Measurements from ENCODE around the gene ZDHHC17.

Gene ZDHHC17

DNA sequence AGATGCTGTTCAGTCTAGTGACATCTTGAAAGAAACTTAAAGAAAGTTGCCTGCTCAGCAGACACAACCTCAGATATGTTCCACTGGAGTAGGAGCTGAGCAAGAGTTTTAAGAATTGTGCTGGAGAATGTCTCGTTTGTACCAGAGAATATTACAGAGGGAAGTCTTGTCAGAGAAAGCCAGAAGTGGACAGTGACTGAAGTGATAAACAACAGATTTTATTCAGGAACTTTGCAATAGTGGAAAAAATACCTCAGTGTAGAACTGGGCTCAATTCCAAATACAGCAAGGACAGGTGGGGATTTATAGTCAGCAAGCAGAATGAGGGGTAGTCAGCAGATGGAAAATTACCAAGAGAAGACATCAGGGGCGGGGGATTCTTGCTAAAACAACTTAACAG is 18.6 kb downstream of the ZDHHC17 start:
- 0 out of 2 replicates have a peak, but pooled peaks cover 5% of the 10 kb centered on the region for H4K20me1 ChIP-seq (ENCODE audit: insufficient read depth)
- H2AFZ ChIP-seq (ENCODE audit: low read depth), result no peak overlapping the region
- no peaks in the 10 kb centered on the region for H3K27me3 ChIP-seq (ENCODE audit: insufficient read depth, low read depth)
- H3K9ac ChIP-seq, result no peak overlapping the region
- peaks cover 51% of the 10 kb centered on the region; the same call in 1 of the 2 replicates for H3K79me2 ChIP-seq (ENCODE audit: insufficient read depth, low read depth)
- no peak overlapping the region for H3K4me3 ChIP-seq (IDR thresholded peaks at IDR 0.05; ENCODE audit: insufficient read depth, low read depth, low read length)
- peak overlapping the region; percentile 23; the same call in 1 of the 2 replicates for H3K4me2 ChIP-seq
- H3K4me1 ChIP-seq (ENCODE audit: low read depth, poor library complexity, severe bottlenecking), result peaks cover 31% of the 10 kb centered on the region
- TF ChIP-seq CTCF (conservative IDR thresholded peaks at IDR 0.05; ENCODE audit: low read depth, low read length), result no peak
- no peaks in the 10 kb centered on the region for H3K36me3 ChIP-seq (ENCODE audit: insufficient read depth)
- H3K27ac ChIP-seq, result no peak overlapping the region

DNA sequence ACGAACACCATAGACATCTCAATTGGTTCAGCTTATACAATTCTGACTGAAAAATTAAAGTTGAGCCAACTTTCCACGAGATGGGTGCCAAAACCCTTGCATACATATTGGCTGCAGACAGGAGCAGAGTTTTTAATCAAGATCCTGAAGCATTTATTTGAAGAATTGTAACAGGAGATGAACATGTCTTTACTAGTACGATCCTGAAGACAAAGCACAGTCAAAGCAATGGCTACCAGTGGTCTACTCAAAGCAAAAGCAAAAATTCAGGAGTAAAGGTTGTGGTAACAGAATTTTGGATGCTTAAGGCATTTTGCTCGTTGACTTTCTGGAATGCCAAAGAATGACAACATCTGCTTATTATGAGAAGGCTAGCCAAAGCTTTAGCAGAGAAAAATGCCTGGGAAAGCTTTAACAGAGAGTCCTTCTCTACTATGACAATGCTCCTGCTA is 20.7 kb downstream of the ZDHHC17 start:
- Histone ChIP-seq H3K27me3 (ENCODE audit: insufficient read depth, low read depth) (no peaks in the 10 kb centered on the region), H3K4me2 (no peak overlapping the region), H3K4me3 (IDR thresholded peaks at IDR 0.05; ENCODE audit: insufficient read depth, low read depth, low read length) (no peak overlapping the region), H3K4me1 (ENCODE audit: low read depth, poor library complexity, severe bottlenecking) (peaks cover 17% of the 10 kb centered on the region), H3K36me3 (ENCODE audit: insufficient read depth) (no peaks in the 10 kb centered on the region), H2AFZ (ENCODE audit: low read depth) (no peak overlapping the region), H4K20me1 (ENCODE audit: insufficient read depth) (peaks cover 4% of the 10 kb centered on the region; the same call in 1 of the 2 replicates), H3K79me2 (ENCODE audit: insufficient read depth, low read depth) (peaks cover 38% of the 10 kb centered on the region; the same call in 1 of the 2 replicates), H3K9ac (no peak overlapping the region), H3K27ac (no peak overlapping the region)
- no peak for TF ChIP-seq CTCF (conservative IDR thresholded peaks at IDR 0.05; ENCODE audit: low read depth, low read length)

- H2AFZ ChIP-seq (ENCODE audit: low read depth), result no peak overlapping the region
- H3K4me1 ChIP-seq (ENCODE audit: low read depth, poor library complexity, severe bottlenecking), result peaks cover 17% of the 10 kb centered on the region
- H3K36me3 ChIP-seq (ENCODE audit: insufficient read depth), result no peaks in the 10 kb centered on the region
- H3K9ac ChIP-seq, result no peak overlapping the region
- H3K79me2 ChIP-seq (ENCODE audit: insufficient read depth, low read depth), result peaks cover 30% of the 10 kb centered on the region; the same call in 1 of the 2 replicates
- H3K4me2 ChIP-seq, result no peak overlapping the region
- no peaks in the 10 kb centered on the region for H3K27me3 ChIP-seq (ENCODE audit: insufficient read depth, low read depth)
- no peak overlapping the region for H3K4me3 ChIP-seq (IDR thresholded peaks at IDR 0.05; ENCODE audit: insufficient read depth, low read depth, low read length)
- peaks cover 4% of the 10 kb centered on the region; the same call in 1 of the 2 replicates for H4K20me1 ChIP-seq (ENCODE audit: insufficient read depth)
- TF ChIP-seq CTCF (conservative IDR thresholded peaks at IDR 0.05; ENCODE audit: low read depth, low read length), result no peak
- H3K27ac ChIP-seq, result no peak overlapping the region
Observed at GRCh38 chr12:76785407-76785806, 21.5 kb downstream of the ZDHHC17 start.

- Histone ChIP-seq H3K79me2 (ENCODE audit: insufficient read depth, low read depth) (peaks cover 30% of the 10 kb centered on the region; the same call in 1 of the 2 replicates), H3K27ac (no peak overlapping the region)
Observed at GRCh38 chr12:76786986-76787385, 23.1 kb downstream of the ZDHHC17 start.

More at GRCh38 chr12:76786986-76787385, 23.1 kb downstream of the ZDHHC17 start:
- no peak overlapping the region for H3K9ac ChIP-seq
- H4K20me1 ChIP-seq (ENCODE audit: insufficient read depth), result peaks cover 8% of the 10 kb centered on the region; the same call in 1 of the 2 replicates
- H3K4me3 ChIP-seq (IDR thresholded peaks at IDR 0.05; ENCODE audit: insufficient read depth, low read depth, low read length), result no peak overlapping the region
- H3K27me3 ChIP-seq (ENCODE audit: insufficient read depth, low read depth), result no peaks in the 10 kb centered on the region
- H3K4me1 ChIP-seq (ENCODE audit: low read depth, poor library complexity, severe bottlenecking), result peaks cover 12% of the 10 kb centered on the region
- no peak for TF ChIP-seq CTCF (conservative IDR thresholded peaks at IDR 0.05; ENCODE audit: low read depth, low read length)
- H2AFZ ChIP-seq (ENCODE audit: low read depth), result no peak overlapping the region
- no peak overlapping the region for H3K4me2 ChIP-seq
- no peaks in the 10 kb centered on the region for H3K36me3 ChIP-seq (ENCODE audit: insufficient read depth)

All from KMS-11 (cell line).